ENCODE measurements around the gene SORCS2. TPM values are rescaled to one million over a fixed set of nuclear protein-coding genes. Genes with fewer than 3 reads are reported as not detected.

The SORCS2 gene
- total RNA-seq, 1 experiment from 2014 or later, result 0.06 TPM

DNA sequence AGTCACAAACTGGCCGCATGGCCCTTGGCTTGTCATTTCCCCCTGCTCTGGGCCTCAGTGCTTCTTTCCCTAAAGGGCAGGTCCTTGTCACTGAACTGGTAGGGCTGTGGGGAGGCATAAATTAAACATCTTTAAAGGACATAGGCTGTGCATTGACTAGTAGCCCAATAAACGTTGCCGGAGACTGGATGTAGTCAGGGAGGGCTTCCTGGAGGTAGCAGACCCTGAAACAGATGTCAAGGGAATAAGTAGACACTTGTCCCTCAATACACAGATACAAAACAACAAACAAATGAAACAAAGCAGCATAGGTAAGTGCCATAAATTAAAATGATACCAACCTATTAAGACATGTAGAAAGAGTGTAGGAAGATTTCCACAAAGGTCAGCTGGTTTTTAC is 314.2 kb downstream of the SORCS2 start:
- Histone ChIP-seq H3K4me3 (ENCODE audit: low read depth, low read length, poor library complexity, severe bottlenecking) (no peak overlapping the region), H3K27me3 (replicated peaks; ENCODE audit: insufficient read depth, low read depth, low read length, poor library complexity) (no peaks in the 10 kb centered on the region), H3K9me3 (ENCODE audit: low read depth, low read length, poor library complexity, severe bottlenecking) (no peaks in the 10 kb centered on the region), H3K27ac (ENCODE audit: low read depth, low read length, poor library complexity, severe bottlenecking) (no peak overlapping the region), H3K4me1 (ENCODE audit: insufficient read depth, low read length, poor library complexity, severe bottlenecking) (no peaks in the 10 kb centered on the region), H3K36me3 (ENCODE audit: insufficient read depth, low read length, poor library complexity, severe bottlenecking) (no peaks in the 10 kb centered on the region)
- ChIA-PET CTCF (no interaction called here), POLR2A (ENCODE audit: low non-redundant PET) (no interaction called here)
- no TSS peak for BruUV-seq (replicated peaks)
- DNase-seq (ENCODE audit: low spot score), result no peak
- intact Hi-C loops (cut with micrococcal nuclease; ENCODE audit: unreplicated experiment), result no loop called here
- TF ChIP-seq, protein P1, sequence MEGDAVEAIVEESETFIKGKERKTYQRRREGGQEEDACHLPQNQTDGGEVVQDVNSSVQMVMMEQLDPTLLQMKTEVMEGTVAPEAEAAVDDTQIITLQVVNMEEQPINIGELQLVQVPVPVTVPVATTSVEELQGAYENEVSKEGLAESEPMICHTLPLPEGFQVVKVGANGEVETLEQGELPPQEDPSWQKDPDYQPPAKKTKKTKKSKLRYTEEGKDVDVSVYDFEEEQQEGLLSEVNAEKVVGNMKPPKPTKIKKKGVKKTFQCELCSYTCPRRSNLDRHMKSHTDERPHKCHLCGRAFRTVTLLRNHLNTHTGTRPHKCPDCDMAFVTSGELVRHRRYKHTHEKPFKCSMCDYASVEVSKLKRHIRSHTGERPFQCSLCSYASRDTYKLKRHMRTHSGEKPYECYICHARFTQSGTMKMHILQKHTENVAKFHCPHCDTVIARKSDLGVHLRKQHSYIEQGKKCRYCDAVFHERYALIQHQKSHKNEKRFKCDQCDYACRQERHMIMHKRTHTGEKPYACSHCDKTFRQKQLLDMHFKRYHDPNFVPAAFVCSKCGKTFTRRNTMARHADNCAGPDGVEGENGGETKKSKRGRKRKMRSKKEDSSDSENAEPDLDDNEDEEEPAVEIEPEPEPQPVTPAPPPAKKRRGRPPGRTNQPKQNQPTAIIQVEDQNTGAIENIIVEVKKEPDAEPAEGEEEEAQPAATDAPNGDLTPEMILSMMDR (conservative IDR thresholded peaks at IDR 0.05; ENCODE audit: low read depth, low read length), result no peak
- no peak for TF ChIP-seq EZH2 (IDR thresholded peaks at IDR 0.05; ENCODE audit: borderline replicate concordance, low read depth, low read length, poor library complexity, severe bottlenecking)

DNA sequence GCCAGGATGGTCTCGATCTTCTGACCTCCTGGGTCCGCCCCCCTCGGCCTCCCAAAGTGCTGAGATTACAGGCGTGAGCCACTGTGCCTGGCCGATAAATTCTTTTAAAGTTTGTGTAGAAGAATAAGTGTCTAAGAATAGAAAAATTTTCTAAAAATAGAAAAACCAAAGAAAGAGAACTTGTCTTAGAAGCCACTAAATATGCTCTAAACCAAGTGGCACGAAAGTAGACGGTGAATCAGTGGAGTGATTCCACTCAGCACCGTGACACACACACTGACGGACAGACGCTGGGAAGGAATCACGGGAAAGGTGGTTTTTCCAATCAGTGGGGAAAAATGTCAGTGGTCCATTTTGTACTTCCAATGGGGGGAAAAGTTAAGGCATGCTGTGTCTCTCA is 315.0 kb downstream of the SORCS2 start:
- no peaks in the 10 kb centered on the region for H3K9me3 ChIP-seq (ENCODE audit: low read depth, low read length, poor library complexity, severe bottlenecking)
- no peaks in the 10 kb centered on the region for H3K4me1 ChIP-seq (ENCODE audit: insufficient read depth, low read length, poor library complexity, severe bottlenecking)
- H3K4me3 ChIP-seq (ENCODE audit: low read depth, low read length, poor library complexity, severe bottlenecking), result no peak overlapping the region
- no TSS peak for BruUV-seq (replicated peaks)
- intact Hi-C loops (cut with micrococcal nuclease; ENCODE audit: unreplicated experiment), result no loop called here
- POLR2A ChIA-PET (ENCODE audit: low non-redundant PET), result no interaction called here
- DNase-seq (ENCODE audit: low spot score), result no peak
- no peaks in the 10 kb centered on the region for H3K27me3 ChIP-seq (replicated peaks; ENCODE audit: insufficient read depth, low read depth, low read length, poor library complexity)
- no peak overlapping the region for H3K27ac ChIP-seq (ENCODE audit: low read depth, low read length, poor library complexity, severe bottlenecking)
- H3K36me3 ChIP-seq (ENCODE audit: insufficient read depth, low read length, poor library complexity, severe bottlenecking), result no peaks in the 10 kb centered on the region
- TF ChIP-seq EZH2 (IDR thresholded peaks at IDR 0.05; ENCODE audit: borderline replicate concordance, low read depth, low read length, poor library complexity, severe bottlenecking), result no peak
- TF ChIP-seq, protein P1 (conservative IDR thresholded peaks at IDR 0.05; ENCODE audit: low read depth, low read length), result no peak
- CTCF ChIA-PET, result no interaction called here

DNA sequence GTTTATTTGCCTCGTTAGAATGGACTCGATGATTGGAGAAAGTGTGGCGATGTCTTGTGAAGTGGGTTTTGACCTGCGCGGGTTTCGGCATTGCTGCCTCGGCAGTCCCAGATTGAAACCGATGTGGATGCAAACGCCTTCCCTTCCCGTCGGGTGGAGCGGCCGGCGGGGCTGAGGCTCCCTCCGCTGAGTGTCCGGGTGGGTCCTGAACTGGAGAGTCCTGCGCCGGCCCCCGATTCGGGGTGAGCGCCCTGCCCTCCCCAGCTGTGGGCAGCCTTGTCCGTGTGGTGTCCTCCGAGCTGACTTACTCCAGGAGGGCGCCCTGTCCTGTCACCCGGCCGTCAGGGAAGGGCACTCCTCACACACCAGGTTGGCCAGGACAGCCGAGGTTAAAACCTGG is 317.7 kb downstream of the SORCS2 start:
- Histone ChIP-seq H3K36me3 (ENCODE audit: insufficient read depth, low read length, poor library complexity, severe bottlenecking) (no peaks in the 10 kb centered on the region), H3K27me3 (replicated peaks; ENCODE audit: insufficient read depth, low read depth, low read length, poor library complexity) (no peaks in the 10 kb centered on the region), H3K9me3 (ENCODE audit: low read depth, low read length, poor library complexity, severe bottlenecking) (no peaks in the 10 kb centered on the region), H3K27ac (ENCODE audit: low read depth, low read length, poor library complexity, severe bottlenecking) (no peak overlapping the region), H3K4me1 (ENCODE audit: insufficient read depth, low read length, poor library complexity, severe bottlenecking) (no peaks in the 10 kb centered on the region), H3K4me3 (ENCODE audit: low read depth, low read length, poor library complexity, severe bottlenecking) (no peak overlapping the region)
- no TSS peak for BruUV-seq (replicated peaks)
- no peak for DNase-seq (ENCODE audit: low spot score)
- intact Hi-C loops (cut with micrococcal nuclease; ENCODE audit: unreplicated experiment), result no loop called here
- ChIA-PET POLR2A (ENCODE audit: low non-redundant PET) (no interaction called here), CTCF (no interaction called here)
- TF ChIP-seq EZH2 (IDR thresholded peaks at IDR 0.05; ENCODE audit: borderline replicate concordance, low read depth, low read length, poor library complexity, severe bottlenecking), result no peak
- TF ChIP-seq, protein P1 (conservative IDR thresholded peaks at IDR 0.05; ENCODE audit: low read depth, low read length), result no peak

Data from A673 (cell line).